KMS-11 (cell line): ENCODE measurements around the gene RTL10.

Experiments used
- H2AFZ ChIP-seq: fragments of 200-600 bp; sonication (generic); 2 replicates; pipeline ENCODE4 v1.6.1; 2016; ENCODE audit warnings: antibody characterized with exemption, mixed run types, low read depth
- H3K27ac ChIP-seq: fragments of 200-600 bp; sonication (generic); 2 replicates; pipeline ENCODE4 v1.6.1; 2016; ENCODE audit warnings: mild to moderate bottlenecking, mixed run types
- H3K27me3 ChIP-seq: fragments of 200-600 bp; sonication (generic); 2 replicates; pipeline ENCODE4 v1.6.1; 2017; ENCODE audit warnings: mild to moderate bottlenecking, low read depth, mixed run types, moderate library complexity; ENCODE audit not compliant: insufficient read depth
- H3K36me3 ChIP-seq: fragments of 200-600 bp; sonication (generic); 2 replicates; pipeline ENCODE4 v1.6.1; 2017; ENCODE audit warnings: mild to moderate bottlenecking, mixed run types; ENCODE audit not compliant: insufficient read depth
- H3K4me1 ChIP-seq: fragments of 200-600 bp; sonication (generic); 2 replicates; pipeline ENCODE4 v1.6.1; 2016; ENCODE audit warnings: mild to moderate bottlenecking, low read depth, mixed run types; ENCODE audit not compliant: poor library complexity, severe bottlenecking
- H3K4me2 ChIP-seq: fragments of 200-600 bp; sonication (generic); 2 replicates; pipeline ENCODE4 v1.7.0; 2016; ENCODE audit warnings: mild to moderate bottlenecking, mixed run types
- H3K4me3 ChIP-seq: fragments of 200-600 bp; sonication (generic); IDR thresholded peaks from 2 replicates; pipeline ENCODE4 v1.6.1; 2017; ENCODE audit warnings: low read depth, low read length, mixed read lengths; ENCODE audit not compliant: insufficient read depth
- H3K79me2 ChIP-seq: fragments of 200-600 bp; sonication (generic); 2 replicates; pipeline ENCODE4 v1.6.1; 2016; ENCODE audit warnings: low read depth, mixed run types; ENCODE audit not compliant: insufficient read depth
- H3K9ac ChIP-seq: fragments of 200-600 bp; sonication (generic); 2 replicates; pipeline ENCODE4 v1.6.1; 2016; ENCODE audit warnings: mild to moderate bottlenecking, mixed run types
- H4K20me1 ChIP-seq: fragments of 200-600 bp; sonication (generic); 2 replicates; pipeline ENCODE4 v1.6.1; 2016; ENCODE audit warnings: mild to moderate bottlenecking, mixed run types; ENCODE audit not compliant: insufficient read depth
- TF ChIP-seq, protein P1 (sequence below): fragments of 200-600 bp; sonication (generic); conservative IDR thresholded peaks from 2 replicates; pipeline ENCODE4 v1.6.1; 2017; ENCODE audit warnings: low read depth, mild to moderate bottlenecking, antibody characterized with exemption, low read length, moderate library complexity, mixed read lengths

RTL10 gene

DNA sequence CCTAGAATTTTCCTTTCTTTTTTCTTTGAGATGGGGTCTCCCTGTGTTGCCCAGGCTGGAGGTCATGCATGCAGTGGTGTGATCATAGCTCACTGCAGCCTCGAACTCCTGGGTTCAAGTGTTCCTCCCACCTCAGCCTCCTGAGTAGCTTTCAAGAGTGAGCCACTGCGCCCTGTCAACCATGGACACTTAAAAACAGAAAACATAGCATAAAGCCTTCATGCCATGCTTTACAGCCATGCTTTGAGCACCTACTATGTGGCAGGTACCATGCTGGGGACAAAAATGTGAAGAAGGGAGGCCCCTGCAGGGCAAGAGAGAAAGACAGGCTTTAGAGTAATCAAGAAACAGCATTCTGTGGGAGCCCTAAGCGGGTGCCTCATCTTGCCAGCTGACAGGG is 13.7 kb upstream of the RTL10 start:
- Histone ChIP-seq H3K36me3 (no peaks in the 10 kb centered on the region), H3K27ac (no peak overlapping the region), H3K9ac (no peak overlapping the region), H3K4me3 (no peak overlapping the region), H3K4me1 (no peaks in the 10 kb centered on the region), H3K79me2 (no peaks in the 10 kb centered on the region), H2AFZ (no peak overlapping the region), H4K20me1 (no peaks in the 10 kb centered on the region), H3K4me2 (no peak overlapping the region), H3K27me3 (no peaks in the 10 kb centered on the region)
- TF ChIP-seq, protein P1, sequence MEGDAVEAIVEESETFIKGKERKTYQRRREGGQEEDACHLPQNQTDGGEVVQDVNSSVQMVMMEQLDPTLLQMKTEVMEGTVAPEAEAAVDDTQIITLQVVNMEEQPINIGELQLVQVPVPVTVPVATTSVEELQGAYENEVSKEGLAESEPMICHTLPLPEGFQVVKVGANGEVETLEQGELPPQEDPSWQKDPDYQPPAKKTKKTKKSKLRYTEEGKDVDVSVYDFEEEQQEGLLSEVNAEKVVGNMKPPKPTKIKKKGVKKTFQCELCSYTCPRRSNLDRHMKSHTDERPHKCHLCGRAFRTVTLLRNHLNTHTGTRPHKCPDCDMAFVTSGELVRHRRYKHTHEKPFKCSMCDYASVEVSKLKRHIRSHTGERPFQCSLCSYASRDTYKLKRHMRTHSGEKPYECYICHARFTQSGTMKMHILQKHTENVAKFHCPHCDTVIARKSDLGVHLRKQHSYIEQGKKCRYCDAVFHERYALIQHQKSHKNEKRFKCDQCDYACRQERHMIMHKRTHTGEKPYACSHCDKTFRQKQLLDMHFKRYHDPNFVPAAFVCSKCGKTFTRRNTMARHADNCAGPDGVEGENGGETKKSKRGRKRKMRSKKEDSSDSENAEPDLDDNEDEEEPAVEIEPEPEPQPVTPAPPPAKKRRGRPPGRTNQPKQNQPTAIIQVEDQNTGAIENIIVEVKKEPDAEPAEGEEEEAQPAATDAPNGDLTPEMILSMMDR, result no peak

DNA sequence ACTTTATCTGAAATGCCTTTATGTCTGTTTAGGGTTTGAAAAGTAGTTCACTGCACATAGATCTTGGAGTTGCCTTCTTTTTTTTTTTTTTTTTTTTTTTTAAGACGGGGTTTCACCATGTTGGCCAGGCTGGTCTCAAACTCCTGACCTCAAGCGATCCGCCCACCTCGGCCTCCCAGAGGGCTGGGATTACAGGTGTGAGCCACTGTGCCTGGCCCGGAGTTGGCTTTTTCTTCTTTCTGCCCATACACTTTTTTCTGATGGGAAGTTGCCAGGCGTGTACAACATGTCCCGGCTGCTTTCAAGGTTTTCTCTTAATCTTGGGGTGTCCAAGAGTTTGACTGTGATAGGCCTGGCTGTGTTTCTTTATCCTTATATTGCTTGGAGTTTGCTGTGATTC is 12.9 kb upstream of the RTL10 start:
- no peaks in the 10 kb centered on the region for H4K20me1 ChIP-seq
- H2AFZ ChIP-seq, result no peak overlapping the region
- no peak overlapping the region for H3K4me2 ChIP-seq
- H3K27me3 ChIP-seq, result no peaks in the 10 kb centered on the region
- no peak overlapping the region for H3K9ac ChIP-seq
- H3K79me2 ChIP-seq, result no peaks in the 10 kb centered on the region
- TF ChIP-seq, protein P1, result no peak
- no peaks in the 10 kb centered on the region for H3K4me1 ChIP-seq
- H3K27ac ChIP-seq, result no peak overlapping the region
- H3K36me3 ChIP-seq, result no peaks in the 10 kb centered on the region
- no peak overlapping the region for H3K4me3 ChIP-seq

DNA sequence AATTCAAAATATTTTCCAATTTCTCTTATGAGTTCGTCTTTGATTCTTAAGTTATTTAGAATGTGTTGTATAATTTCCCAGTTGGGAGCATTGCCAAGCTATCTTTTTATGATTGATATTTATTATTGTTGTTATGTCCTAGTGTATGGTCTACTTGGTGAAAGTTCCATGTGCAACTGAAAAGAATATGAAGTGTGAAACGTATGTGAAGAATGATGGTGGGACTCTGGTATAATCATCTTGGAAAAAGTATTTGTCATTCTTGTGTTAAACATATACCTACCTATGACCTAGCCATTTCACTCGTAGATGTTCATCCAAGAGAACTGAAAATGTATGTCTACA is 12.0 kb upstream of the RTL10 start:
- Histone ChIP-seq H3K27ac (no peak overlapping the region), H2AFZ (no peak overlapping the region), H3K4me1 (no peaks in the 10 kb centered on the region), H3K36me3 (no peaks in the 10 kb centered on the region), H3K27me3 (no peaks in the 10 kb centered on the region), H3K9ac (no peak overlapping the region), H3K79me2 (no peaks in the 10 kb centered on the region), H4K20me1 (no peaks in the 10 kb centered on the region), H3K4me3 (no peak overlapping the region), H3K4me2 (no peak overlapping the region)
- TF ChIP-seq, protein P1, result no peak

DNA sequence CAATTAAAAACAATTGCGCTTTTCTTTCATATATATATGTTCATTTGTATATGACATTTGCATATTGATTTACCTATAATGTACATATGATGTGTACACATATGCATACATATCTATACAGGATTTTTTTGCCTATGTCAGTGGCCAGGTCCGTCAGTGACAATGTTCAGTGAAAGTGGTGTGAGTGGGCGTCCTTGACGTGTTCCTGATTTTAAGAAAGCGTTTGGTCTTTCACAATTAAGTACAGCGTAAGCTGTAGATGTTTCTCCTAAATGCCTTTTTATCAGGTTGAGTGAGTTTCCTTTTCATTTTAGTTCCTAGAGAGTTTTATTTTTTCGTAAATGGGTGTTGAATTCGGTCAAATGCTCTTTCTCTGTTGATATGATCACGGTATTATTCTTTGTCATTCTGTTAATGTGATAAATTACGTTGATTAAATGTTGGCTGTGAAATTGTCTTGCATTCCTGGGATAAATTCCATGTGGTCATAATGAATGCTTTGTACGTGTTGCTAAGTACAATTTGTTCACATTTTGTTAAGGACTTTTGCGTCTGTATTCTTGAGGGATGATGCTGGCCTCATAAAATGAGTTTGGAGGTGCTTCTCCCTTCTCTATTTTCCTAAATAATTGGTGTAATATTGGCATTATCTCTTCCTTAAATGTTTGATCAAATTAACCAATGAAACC is 10.6 kb upstream of the RTL10 start:
- H3K4me2 ChIP-seq, result no peak overlapping the region

More for the DNA sequence above, 10.6 kb upstream of the RTL10 start:
- H4K20me1 ChIP-seq, result no peaks in the 10 kb centered on the region
- no peaks in the 10 kb centered on the region for H3K79me2 ChIP-seq
- no peaks in the 10 kb centered on the region for H3K4me1 ChIP-seq
- H3K27me3 ChIP-seq, result no peaks in the 10 kb centered on the region
- no peak overlapping the region for H3K4me3 ChIP-seq
- H3K36me3 ChIP-seq, result no peaks in the 10 kb centered on the region
- TF ChIP-seq, protein P1, result no peak
- no peak overlapping the region for H3K9ac ChIP-seq
- no peak overlapping the region for H2AFZ ChIP-seq
- no peak overlapping the region for H3K27ac ChIP-seq
